Aortic smooth muscle cell (primary cell): Measurements from ENCODE around the gene TFEB. TPM values are rescaled to one million over a fixed set of nuclear protein-coding genes. Genes with fewer than 3 reads are reported as not detected.

Source experiments
- total RNA-seq: library from RNA; depleted of rRNA; stranded (reverse); fragments of >200 nt; gene quantifications from 2 replicates; pipeline ENCODE4 v1.2.3, GENCODE V29; 2014

Gene TFEB
- total RNA-seq: 2.5 and 3.4 TPM in 2 replicates

GRCh38 chr6:41735427-41736185 is at the start of gene TFEB:
Gene TFEB (minus strand): TSS chr6:41735608. CDS start chr6:41691213, 44,395 bp downstream.

GRCh38 chr6:41780551-41781365 is 45.4 kb upstream of the TFEB start, which contains the start of gene PRICKLE4:
Gene PRICKLE4 (plus strand): TSS chr6:41780782. CDS start chr6:41783474, 2,692 bp downstream.

GRCh38 chr6:41779788-41780550 is 44.6 kb upstream of the TFEB start, which contains the start of gene FRS3:
Gene FRS3 (minus strand): TSS chr6:41779900. CDS start chr6:41776987, 2,913 bp downstream.

DNA sequence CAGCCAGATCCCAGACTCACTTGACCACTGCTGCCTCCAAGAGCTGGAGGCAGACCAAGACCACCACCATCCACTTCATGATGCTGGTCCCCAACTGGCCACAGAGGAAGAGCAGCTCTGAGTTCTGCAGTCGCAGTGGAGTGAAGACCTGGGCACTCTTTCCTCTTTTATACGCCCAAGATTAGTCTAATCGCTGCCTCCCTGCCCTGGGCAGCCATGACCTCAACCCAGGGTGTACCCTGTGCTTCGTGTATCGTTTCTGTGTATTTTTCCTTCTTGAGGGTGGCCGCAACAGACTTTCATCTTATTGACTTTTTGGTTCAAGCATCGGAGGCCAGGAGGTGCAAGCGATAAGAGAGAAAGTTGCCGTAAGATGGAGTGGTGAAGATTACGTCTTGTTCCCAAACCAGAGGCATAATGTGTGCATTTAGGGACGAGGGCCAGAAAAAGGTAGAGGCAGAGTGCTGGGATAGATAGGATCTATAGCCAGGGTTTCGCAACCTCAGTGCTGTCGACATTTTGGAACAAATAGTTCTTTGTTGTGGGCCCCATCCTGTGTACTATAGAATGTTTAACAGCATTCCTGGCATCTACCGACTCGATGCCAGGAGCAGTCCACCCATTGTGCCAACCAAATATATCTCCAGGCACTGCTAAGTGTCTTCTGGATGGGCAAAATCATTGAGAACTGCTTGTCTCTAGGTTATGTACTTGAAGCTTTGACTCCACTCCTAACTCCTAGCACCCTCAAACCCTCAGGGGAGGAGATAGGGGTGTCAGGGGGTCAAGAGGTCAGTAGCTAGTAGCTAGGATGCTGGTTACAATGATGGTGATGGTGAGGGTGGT is 12.1 kb upstream of the TFEB start, which contains the start of gene PGC:
TSS of gene PGC (minus strand) at position 142 of the 846 bp plus-strand sequence. CDS start at position 79, 63 bp downstream.

GRCh38 chr6:41638002-41638934 is 97.1 kb downstream of the TFEB start, which contains the start of gene MDFI:
Gene MDFI (plus strand): TSS chr6:41638468. CDS start chr6:41638750, 282 bp downstream.

Other genes with a start within 250 kb of the TFEB start
- gene FOXP4, start 189.2 kb downstream of the TFEB start, total RNA-seq: 1.6 TPM in 2 replicates
- 0.19 and 0.26 TPM in 2 replicates for gene MDFI, start 97.1 kb downstream of the TFEB start, total RNA-seq
- gene PGC, start 11.8 kb upstream of the TFEB start, total RNA-seq: not detected in 2 replicates
- 0.66 and 1.1 TPM in 2 replicates for gene FRS3, start 44.3 kb upstream of the TFEB start, total RNA-seq
- 0.12 and 0.26 TPM in 2 replicates for gene PRICKLE4, start 45.2 kb upstream of the TFEB start, total RNA-seq
- 48.1 and 66.3 TPM in 2 replicates for gene TOMM6, start 52.1 kb upstream of the TFEB start, total RNA-seq
- gene USP49, start 159.8 kb upstream of the TFEB start, total RNA-seq: 1.3 and 2.1 TPM in 2 replicates
- gene MED20, start 185.5 kb upstream of the TFEB start, total RNA-seq: 22.4 and 23.3 TPM in 2 replicates
- gene BYSL, start 185.9 kb upstream of the TFEB start, total RNA-seq: 10.6 and 21.0 TPM in 2 replicates
- 18.8 and 28.5 TPM in 2 replicates for gene CCND3, start 206.2 kb upstream of the TFEB start, total RNA-seq